ENCODE measurements around the gene AMY2A.
"Not testable (repeated sequence)": the region's sequence is repeated elsewhere in the genome, so short reads cannot be mapped to it uniquely, and the experiment has no call there.

- not testable (repeated sequence) for TF ChIP-seq CTCF (IDR thresholded peaks at IDR 0.05; ENCODE audit: insufficient read depth, low read length, poor library complexity, severe bottlenecking); EZH2phosphoT487 (conservative IDR thresholded peaks at IDR 0.05; ENCODE audit: low read length)
Observed at GRCh38 chr1:103643908-103644307, 26.7 kb downstream of the AMY2A start.
